WTC11 (cell line): ENCODE results near the gene NFIX. TPM values are rescaled to one million over a fixed set of nuclear protein-coding genes. Genes with fewer than 3 reads are reported as not detected.

Source experiments
- ATAC-seq: fragments of 200-7000 bp; cut with Tn5 transposase; 2 replicates; pipeline ENCODE4 v1.10.0; 2021; ENCODE audit warnings: mild to moderate bottlenecking, moderate library complexity
- CTCF ChIA-PET: fragments of 300-600 bp; sonication (Branson Sonifier 250); formaldehyde crosslinking; loops from one replicate; lab custom pipeline; 2021; ENCODE audit warnings: antibody characterized with exemption; lab: Charles Lee
- POLR2A ChIA-PET: fragments of 350-600 bp; sonication (Branson Sonifier 250); formaldehyde crosslinking; loops from one replicate; lab custom pipeline; 2021; ENCODE audit warnings: antibody characterized with exemption; lab: Charles Lee
- DNase-seq: peaks from one replicate; pipeline ENCODE4 v3.0.0; 2021; ENCODE audit warnings: low spot score
- H3K27ac Mint-ChIP-seq: 2 replicates; pipeline ENCODE4 v1.8.0; 2021; ENCODE audit warnings: mixed read lengths
- H3K27me3 Mint-ChIP-seq: 2 replicates; pipeline ENCODE4 v1.8.0; 2021; ENCODE audit warnings: low read depth, mild to moderate bottlenecking, moderate library complexity, mixed read lengths
- H3K36me3 Mint-ChIP-seq: 2 replicates; pipeline ENCODE4 v1.8.0; 2021; ENCODE audit warnings: mixed read lengths
- H3K4me1 Mint-ChIP-seq: 2 replicates; pipeline ENCODE4 v1.8.0; 2022; ENCODE audit warnings: mixed read lengths
- H3K4me3 Mint-ChIP-seq: 2 replicates; pipeline ENCODE4 v1.8.0; 2021; ENCODE audit warnings: mild to moderate bottlenecking, moderate library complexity, mixed read lengths
- H3K9me3 Mint-ChIP-seq: 2 replicates; pipeline ENCODE4 v1.8.0; 2021; ENCODE audit warnings: mixed read lengths
- CDX4 ChIP-seq: fragments of 250-450 bp; sonication (Bioruptor Pico); IDR thresholded peaks from 2 replicates; pipeline ENCODE4 v1.9.0; 2021; ENCODE audit warnings: moderate library complexity, mild to moderate bottlenecking, inconsistent platforms, borderline replicate concordance
- FOXK1 ChIP-seq: sonication (generic); formaldehyde crosslinking; IDR thresholded peaks from 2 replicates; pipeline ENCODE4 v1.8.0; 2022; ENCODE audit warnings: mild to moderate bottlenecking, moderate library complexity, missing genetic modification reagents
- FOXP4 ChIP-seq: sonication (generic); formaldehyde crosslinking; IDR thresholded peaks from 2 replicates; pipeline ENCODE4 v1.8.0; 2022; ENCODE audit warnings: mild to moderate bottlenecking, missing genetic modification reagents
- HMGXB4 ChIP-seq: sonication (generic); formaldehyde crosslinking; IDR thresholded peaks from 2 replicates; pipeline ENCODE4 v1.8.1; 2023; ENCODE audit warnings: mild to moderate bottlenecking, moderate library complexity, missing genetic modification reagents
- SOX15 ChIP-seq: fragments of 250-450 bp; sonication (Bioruptor Pico); IDR thresholded peaks from 2 replicates; pipeline ENCODE4 v1.9.0; 2021; ENCODE audit warnings: mild to moderate bottlenecking
- USF2 ChIP-seq: sonication (generic); formaldehyde crosslinking; IDR thresholded peaks from 2 replicates; pipeline ENCODE4 v1.8.1; 2023; ENCODE audit warnings: mild to moderate bottlenecking, missing genetic modification reagents, moderate library complexity
- total RNA-seq: library from RNA; stranded (reverse); gene quantifications from 3 replicates; pipeline ENCODE4 v1.2.3, GENCODE V29; 2021
- TF ChIP-seq, protein P1 (sequence below): sonication (generic); formaldehyde crosslinking; IDR thresholded peaks from 2 replicates; pipeline ENCODE4 v1.8.1; 2022; ENCODE audit warnings: low read depth, mild to moderate bottlenecking, moderate library complexity, missing genetic modification reagents, borderline replicate concordance
- TF ChIP-seq, protein P2 (sequence below): sonication (generic); formaldehyde crosslinking; conservative IDR thresholded peaks from 2 replicates; pipeline ENCODE4 v1.8.1; 2023; ENCODE audit warnings: mild to moderate bottlenecking, low read depth, missing genetic modification reagents, moderate library complexity

The NFIX gene
- total RNA-seq, 1 experiment from 2014 or later = 1.4 TPM

- H3K27me3 Mint-ChIP-seq = peaks cover 37% of the 10 kb centered on the region
- H3K4me1 Mint-ChIP-seq = peaks cover 42% of the 10 kb centered on the region
- DNase-seq = no peak
- no peak overlapping the region for H3K4me3 Mint-ChIP-seq
- H3K36me3 Mint-ChIP-seq = no peaks in the 10 kb centered on the region
- 0 out of 2 replicates have a peak, but pooled peaks have one; percentile 41 for TF ChIP-seq HMGXB4
- TF ChIP-seq, protein P1, sequence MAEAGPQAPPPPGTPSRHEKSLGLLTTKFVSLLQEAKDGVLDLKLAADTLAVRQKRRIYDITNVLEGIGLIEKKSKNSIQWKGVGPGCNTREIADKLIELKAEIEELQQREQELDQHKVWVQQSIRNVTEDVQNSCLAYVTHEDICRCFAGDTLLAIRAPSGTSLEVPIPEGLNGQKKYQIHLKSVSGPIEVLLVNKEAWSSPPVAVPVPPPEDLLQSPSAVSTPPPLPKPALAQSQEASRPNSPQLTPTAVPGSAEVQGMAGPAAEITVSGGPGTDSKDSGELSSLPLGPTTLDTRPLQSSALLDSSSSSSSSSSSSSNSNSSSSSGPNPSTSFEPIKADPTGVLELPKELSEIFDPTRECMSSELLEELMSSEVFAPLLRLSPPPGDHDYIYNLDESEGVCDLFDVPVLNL (CRISPR knock-in tag) = no peak
- no peak for ATAC-seq
- ChIA-PET CTCF (interaction anchor here (0.6 to 20.5 kb wide), 15 partner anchors 8 to 114 kb away, joined by 3 to 294 read pairs (median 7); no protein-coding TSS in a partner anchor), POLR2A (interaction anchor here (1.6 kb wide), 1 partner anchor 114 kb away, joined by 3 read pairs; no protein-coding TSS in a partner anchor)
- no peaks in the 10 kb centered on the region for H3K9me3 Mint-ChIP-seq
- H3K27ac Mint-ChIP-seq = no peak overlapping the region
Observed at GRCh38 chr19:13078897-13079541, 83.7 kb downstream of the NFIX start.

- CTCF ChIA-PET = interaction anchor here (0.6 to 20.5 kb wide), 11 partner anchors 11 to 114 kb away, joined by 3 to 294 read pairs (median 12); no protein-coding TSS in a partner anchor
- Mint-ChIP-seq H3K36me3 (no peaks in the 10 kb centered on the region), H3K4me3 (no peak overlapping the region), H3K4me1 (peaks cover 42% of the 10 kb centered on the region), H3K27me3 (peaks cover 37% of the 10 kb centered on the region), H3K9me3 (no peaks in the 10 kb centered on the region), H3K27ac (no peak overlapping the region)
- DNase-seq (no peak), ATAC-seq (no peak)
- TF ChIP-seq FOXP4 (CRISPR knock-in tag) (no peak), SOX15 (CRISPR knock-in tag) (no peak), USF2 (CRISPR knock-in tag) (no peak), CDX4 (CRISPR knock-in tag) (no peak), FOXK1 (no peak)
- TF ChIP-seq, protein P2, sequence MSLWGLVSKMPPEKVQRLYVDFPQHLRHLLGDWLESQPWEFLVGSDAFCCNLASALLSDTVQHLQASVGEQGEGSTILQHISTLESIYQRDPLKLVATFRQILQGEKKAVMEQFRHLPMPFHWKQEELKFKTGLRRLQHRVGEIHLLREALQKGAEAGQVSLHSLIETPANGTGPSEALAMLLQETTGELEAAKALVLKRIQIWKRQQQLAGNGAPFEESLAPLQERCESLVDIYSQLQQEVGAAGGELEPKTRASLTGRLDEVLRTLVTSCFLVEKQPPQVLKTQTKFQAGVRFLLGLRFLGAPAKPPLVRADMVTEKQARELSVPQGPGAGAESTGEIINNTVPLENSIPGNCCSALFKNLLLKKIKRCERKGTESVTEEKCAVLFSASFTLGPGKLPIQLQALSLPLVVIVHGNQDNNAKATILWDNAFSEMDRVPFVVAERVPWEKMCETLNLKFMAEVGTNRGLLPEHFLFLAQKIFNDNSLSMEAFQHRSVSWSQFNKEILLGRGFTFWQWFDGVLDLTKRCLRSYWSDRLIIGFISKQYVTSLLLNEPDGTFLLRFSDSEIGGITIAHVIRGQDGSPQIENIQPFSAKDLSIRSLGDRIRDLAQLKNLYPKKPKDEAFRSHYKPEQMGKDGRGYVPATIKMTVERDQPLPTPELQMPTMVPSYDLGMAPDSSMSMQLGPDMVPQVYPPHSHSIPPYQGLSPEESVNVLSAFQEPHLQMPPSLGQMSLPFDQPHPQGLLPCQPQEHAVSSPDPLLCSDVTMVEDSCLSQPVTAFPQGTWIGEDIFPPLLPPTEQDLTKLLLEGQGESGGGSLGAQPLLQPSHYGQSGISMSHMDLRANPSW (CRISPR knock-in tag) = no peak
- POLR2A ChIA-PET = no interaction called here
Observed at GRCh38 chr19:13079542-13079986, 84.3 kb downstream of the NFIX start.
